Measurements from ENCODE around the gene HPCAL1. TPM values are rescaled to one million over a fixed set of nuclear protein-coding genes. Genes with fewer than 3 reads are reported as not detected.

HPCAL1 gene
- total and polyA plus RNA-seq, 2 of the 8 experiments (the other 6 are each of a cell fraction or from before 2014, with no cell fraction given), result 5.8 to 8.6 TPM

- no peak overlapping the region for H3K4me3 ChIP-seq (ENCODE audit: extremely low read depth in 1 of 4, insufficient read depth in 2 of 4, low read depth in 3 of 4, low read length in 4 of 4)
- H3K23me2 ChIP-seq (ENCODE audit: low read depth, low read length), result 0 out of 2 replicates have a peak, but pooled peaks cover 3% of the 10 kb centered on the region
- no peak overlapping the region for H3K4me2 ChIP-seq (ENCODE audit: insufficient read depth in 1 of 2, low read depth in 2 of 2, low read length in 2 of 2)
- H3K23ac ChIP-seq (ENCODE audit: insufficient read length), result no peak overlapping the region
- H3K9me3 ChIP-seq (ENCODE audit: insufficient read depth in 2 of 2, low read depth in 1 of 2, low read length in 1 of 2), result no peaks in the 10 kb centered on the region
- no peak overlapping the region for H3K14ac ChIP-seq (ENCODE audit: insufficient read length)
- no peak overlapping the region for H2BK5ac ChIP-seq (ENCODE audit: low read depth, low read length)
- 97% methylated on average over 9 of the region's 10 CpGs; no CpG with 5 or more reads in 1 of the 2 experiments for WGBS, 2 experiments (ENCODE audit: extremely low coverage in 1 of 2, insufficient coverage in 1 of 2, insufficient read length in 1 of 2, insufficient replicate concordance in 2 of 2, low coverage in 1 of 2, low lambda C conversion rate in 2 of 2, missing lambda C conversion rate in 1 of 2)
- H3K27me3 ChIP-seq (replicated peaks in 1 of 4; ENCODE audit: control insufficient read depth in 3 of 4, extremely low read depth in 1 of 4, insufficient read depth in 3 of 4, low read length in 3 of 4), result no peaks in the 10 kb centered on the region
- H2BK15ac ChIP-seq (ENCODE audit: low read length), result no peak overlapping the region
- H3K4ac ChIP-seq (replicated peaks; ENCODE audit: insufficient read length, low read depth, low read length), result no peak overlapping the region
- no peak for DNase-seq (ENCODE audit: low read depth in 1 of 2, low spot score in 2 of 2)
- no peak overlapping the region for H2BK12ac ChIP-seq (ENCODE audit: low read depth, low read length)
- H3K4me1 ChIP-seq (replicated peaks in 1 of 4; ENCODE audit: control insufficient read depth in 3 of 4, insufficient read depth in 4 of 4, low read length in 3 of 4), result peaks cover 0 to 2% (median 0%) of the 10 kb centered on the region in 4 experiments; a peak in 1 of 7 replicates
- H3K36me3 ChIP-seq (ENCODE audit: control insufficient read depth in 2 of 4, insufficient read depth in 4 of 4, low read length in 3 of 4), result no peaks in the 10 kb centered on the region
- H4K91ac ChIP-seq (replicated peaks; ENCODE audit: insufficient read length, low read length), result no peak overlapping the region
- no peak for FAIRE-seq
- no peak overlapping the region for H2AFZ ChIP-seq (ENCODE audit: low read length)
- no peak overlapping the region for H3K56ac ChIP-seq (replicated peaks; ENCODE audit: insufficient read length, low read depth, low read length)
- H2BK20ac ChIP-seq (ENCODE audit: low read length), result no peak overlapping the region
- ChIA-PET POLR2A (ENCODE audit: partially characterized antibody) (no interaction called here), CTCF (ENCODE audit: partially characterized antibody) (interaction anchor here (1.6 to 1.8 kb wide), 2 partner anchors 29 to 137 kb away, joined by 5 to 9 read pairs; no protein-coding TSS in a partner anchor)
- no peak overlapping the region; a peak in 1 of 7 replicates for H3K9ac ChIP-seq (replicated peaks in 1 of 4; ENCODE audit: extremely low read depth in 1 of 4, low read depth in 3 of 4, low read length in 3 of 4)
- H3K27ac ChIP-seq (ENCODE audit: low read depth, low read length), result no peak overlapping the region
- no peak overlapping the region for H3K18ac ChIP-seq (ENCODE audit: extremely low read depth, low read length)
- peak overlapping the region; percentile 39 for H4K8ac ChIP-seq (ENCODE audit: extremely low read depth, insufficient read depth, low read length)
- no peak overlapping the region for H2AK5ac ChIP-seq (ENCODE audit: low read depth, low read length)
- H3K79me2 ChIP-seq (ENCODE audit: control insufficient read depth in 1 of 2, insufficient read depth in 2 of 2, low read length in 2 of 2), result no peaks in the 10 kb centered on the region
- H3K79me1 ChIP-seq (ENCODE audit: low read depth, low read length), result no peaks in the 10 kb centered on the region
- H4K5ac ChIP-seq (ENCODE audit: insufficient read length, low read depth, low read length), result no peak overlapping the region
- H4K20me1 ChIP-seq (replicated peaks in 1 of 2; ENCODE audit: control insufficient read depth in 1 of 2, insufficient read depth in 2 of 2, low read length in 2 of 2), result peaks cover 0 to 3% of the 10 kb centered on the region in 2 experiments
- H2BK120ac ChIP-seq (replicated peaks; ENCODE audit: low read depth, low read length), result no peak overlapping the region
- TF ChIP-seq GABPA (IDR thresholded peaks at IDR 0.05; ENCODE audit: borderline replicate concordance, insufficient read depth, low read length) (no peak), RFX5 (IDR thresholded peaks at IDR 0.05; ENCODE audit: borderline replicate concordance, low read depth, low read length) (no peak), SP1 (IDR thresholded peaks at IDR 0.05; ENCODE audit: low read depth, low read length) (no peak), RAD21 (IDR thresholded peaks at IDR 0.05 in 1 of 2, conservative IDR thresholded peaks at IDR 0.05 in 1 of 2; ENCODE audit: low read depth in 2 of 2, low read length in 2 of 2) (no peak), BRCA1 (IDR thresholded peaks at IDR 0.05; ENCODE audit: low read depth, low read length) (no peak)
These were observed 30.2 kb upstream of the HPCAL1 start for GRCh38 chr2:10272464-10272863.
